Fibroblast of villous mesenchyme (primary cell): Measurements from ENCODE around the gene NDN. TPM values are rescaled to one million over a fixed set of nuclear protein-coding genes. Genes with fewer than 3 reads are reported as not detected.
"Not testable (repeated sequence)": the region's sequence is repeated elsewhere in the genome, so short reads cannot be mapped to it uniquely, and the experiment has no call there.

Experiments
- DNase-seq: peaks from one replicate; pipeline ENCODE4 v3.0.0-alpha.2; 2010; ENCODE audit warnings: low read depth
- H3K4me3 ChIP-seq: 2 replicates; pipeline ENCODE4 v1.5.1; 2011; ENCODE audit warnings: low read depth, mild to moderate bottlenecking, low read length
- total RNA-seq: library from RNA; depleted of rRNA; stranded (reverse); fragments of >200 nt; gene quantifications from 2 replicates; pipeline ENCODE4 v1.2.3, GENCODE V29; 2012
- TF ChIP-seq, protein P1 (sequence below): IDR thresholded peaks from 2 replicates; pipeline ENCODE4 v1.5.1; 2012; ENCODE audit warnings: low read depth, mild to moderate bottlenecking, low read length; ENCODE audit not compliant: insufficient read depth

The NDN gene, protein sequence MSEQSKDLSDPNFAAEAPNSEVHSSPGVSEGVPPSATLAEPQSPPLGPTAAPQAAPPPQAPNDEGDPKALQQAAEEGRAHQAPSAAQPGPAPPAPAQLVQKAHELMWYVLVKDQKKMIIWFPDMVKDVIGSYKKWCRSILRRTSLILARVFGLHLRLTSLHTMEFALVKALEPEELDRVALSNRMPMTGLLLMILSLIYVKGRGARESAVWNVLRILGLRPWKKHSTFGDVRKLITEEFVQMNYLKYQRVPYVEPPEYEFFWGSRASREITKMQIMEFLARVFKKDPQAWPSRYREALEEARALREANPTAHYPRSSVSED
- total RNA-seq, result 35.1 and 51.0 TPM in 2 replicates

DNA sequence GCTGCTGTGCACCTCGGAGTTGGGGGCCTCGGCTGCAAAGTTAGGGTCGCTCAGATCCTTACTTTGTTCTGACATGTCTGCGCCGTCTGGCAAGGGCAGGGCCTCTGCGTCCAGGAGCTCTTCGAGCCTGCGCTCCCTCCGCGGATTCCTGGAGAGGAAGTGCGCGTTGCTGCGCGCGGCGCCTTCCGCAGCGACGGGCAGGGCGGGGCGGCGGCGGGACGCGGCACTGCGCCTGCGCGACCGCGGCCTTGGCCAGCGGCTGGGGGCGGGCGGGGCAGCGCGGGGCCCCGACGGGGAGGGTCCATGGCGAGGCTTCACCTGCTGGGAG lies at the start of gene NDN:
NDN (minus strand) TSS at position 163 of the 328 bp plus-strand sequence; CDS start at position 75, 88 bp downstream.
- peak within 1 kb of the TSS; percentile 55 for H3K4me3 ChIP-seq
- TF ChIP-seq, protein P1, sequence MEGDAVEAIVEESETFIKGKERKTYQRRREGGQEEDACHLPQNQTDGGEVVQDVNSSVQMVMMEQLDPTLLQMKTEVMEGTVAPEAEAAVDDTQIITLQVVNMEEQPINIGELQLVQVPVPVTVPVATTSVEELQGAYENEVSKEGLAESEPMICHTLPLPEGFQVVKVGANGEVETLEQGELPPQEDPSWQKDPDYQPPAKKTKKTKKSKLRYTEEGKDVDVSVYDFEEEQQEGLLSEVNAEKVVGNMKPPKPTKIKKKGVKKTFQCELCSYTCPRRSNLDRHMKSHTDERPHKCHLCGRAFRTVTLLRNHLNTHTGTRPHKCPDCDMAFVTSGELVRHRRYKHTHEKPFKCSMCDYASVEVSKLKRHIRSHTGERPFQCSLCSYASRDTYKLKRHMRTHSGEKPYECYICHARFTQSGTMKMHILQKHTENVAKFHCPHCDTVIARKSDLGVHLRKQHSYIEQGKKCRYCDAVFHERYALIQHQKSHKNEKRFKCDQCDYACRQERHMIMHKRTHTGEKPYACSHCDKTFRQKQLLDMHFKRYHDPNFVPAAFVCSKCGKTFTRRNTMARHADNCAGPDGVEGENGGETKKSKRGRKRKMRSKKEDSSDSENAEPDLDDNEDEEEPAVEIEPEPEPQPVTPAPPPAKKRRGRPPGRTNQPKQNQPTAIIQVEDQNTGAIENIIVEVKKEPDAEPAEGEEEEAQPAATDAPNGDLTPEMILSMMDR, result no peak
- DNase-seq, result peak; percentile 31

DNA sequence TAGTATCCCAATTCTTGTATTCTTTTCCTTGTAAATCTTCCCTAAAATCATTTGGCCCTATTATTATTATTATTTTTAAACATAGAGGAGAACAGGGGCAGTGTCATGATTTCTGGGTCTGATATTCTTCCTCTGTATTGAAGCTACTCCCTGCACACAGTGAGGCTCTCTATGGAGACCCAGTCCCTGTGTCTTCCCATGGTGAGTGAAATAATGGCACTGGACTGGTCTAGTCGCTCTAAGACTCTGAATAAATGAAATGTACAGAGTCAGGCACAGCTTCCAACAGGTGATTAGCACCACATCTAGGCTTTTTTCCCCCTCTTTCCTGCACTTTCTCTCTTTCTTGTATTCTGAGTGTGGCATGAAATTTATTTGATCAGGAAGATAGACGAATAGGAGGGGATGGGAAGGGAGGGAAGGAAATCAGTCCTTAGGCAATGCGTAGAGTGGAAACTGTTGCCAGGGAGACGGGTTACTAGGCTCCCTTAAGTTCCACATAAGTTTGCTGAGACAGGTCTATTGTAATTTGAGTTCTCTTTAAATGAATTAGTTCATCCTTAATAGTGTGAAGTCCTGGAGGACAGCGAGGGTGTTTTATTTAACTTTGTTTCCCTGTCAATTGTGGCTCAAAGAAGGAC lies 49.0 kb upstream of the NDN start:
- TF ChIP-seq, protein P1, result no peak
- H3K4me3 ChIP-seq, result no peak overlapping the region
- DNase-seq, result no peak

DNA sequence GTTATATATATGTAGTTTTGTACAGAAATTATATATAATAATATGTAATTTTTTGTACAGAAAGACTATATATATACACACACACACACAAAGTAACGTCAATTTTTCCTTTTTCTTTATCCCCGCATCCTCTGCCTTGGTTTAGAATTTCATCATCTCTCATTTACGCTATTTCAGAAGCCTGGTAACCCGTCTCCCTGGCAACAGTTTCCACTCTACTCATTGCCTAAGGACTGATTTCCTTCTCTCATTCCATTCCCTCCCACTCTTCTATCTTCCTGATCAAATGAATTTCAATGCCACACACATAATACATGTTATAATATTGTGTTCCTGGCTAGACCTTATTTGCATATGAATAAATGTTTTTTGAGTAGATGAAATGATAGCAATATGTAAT lies 47.8 kb upstream of the NDN start:
- TF ChIP-seq, protein P1, result no peak
- no peak for DNase-seq
- no peak overlapping the region for H3K4me3 ChIP-seq

DNA sequence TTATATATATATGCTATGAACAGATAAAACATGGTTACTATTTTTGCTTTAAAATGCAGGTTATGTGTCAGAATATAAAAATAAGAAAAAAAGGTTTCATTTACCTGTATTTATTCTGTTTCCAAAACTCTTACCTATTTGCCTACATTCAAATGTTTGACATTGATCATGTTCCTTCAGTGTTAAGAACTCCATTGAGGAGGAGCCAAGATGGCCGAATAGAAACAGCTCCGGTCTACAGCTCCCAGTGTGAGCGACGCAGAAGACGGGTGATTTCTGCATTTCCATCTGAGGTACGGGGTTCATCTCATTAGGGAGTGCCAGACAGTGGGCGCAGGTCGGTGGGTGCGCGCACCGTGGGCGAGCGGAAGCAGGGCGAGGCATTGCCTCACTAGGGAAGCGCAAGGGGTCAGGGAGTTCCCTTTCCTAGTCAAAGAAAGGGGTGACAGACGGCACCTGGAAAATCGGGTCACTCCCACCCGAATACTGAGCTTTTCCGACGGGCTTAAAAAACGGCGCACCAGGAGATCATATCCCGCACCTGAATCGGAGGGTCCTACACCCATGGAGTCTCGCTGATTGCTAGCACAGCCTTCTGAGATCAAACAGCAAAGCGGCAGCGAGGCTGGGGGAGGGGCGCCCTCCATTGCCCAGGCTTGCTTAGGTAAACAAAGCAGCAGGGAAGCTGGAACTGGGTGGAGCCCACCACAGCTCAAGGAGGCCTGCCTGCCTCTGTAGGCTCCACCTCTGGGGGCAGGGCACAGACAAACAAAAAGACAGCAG lies 27.0 kb upstream of the NDN start:
- DNase-seq, H3K4me3 ChIP-seq: not testable (repeated sequence)

DNA sequence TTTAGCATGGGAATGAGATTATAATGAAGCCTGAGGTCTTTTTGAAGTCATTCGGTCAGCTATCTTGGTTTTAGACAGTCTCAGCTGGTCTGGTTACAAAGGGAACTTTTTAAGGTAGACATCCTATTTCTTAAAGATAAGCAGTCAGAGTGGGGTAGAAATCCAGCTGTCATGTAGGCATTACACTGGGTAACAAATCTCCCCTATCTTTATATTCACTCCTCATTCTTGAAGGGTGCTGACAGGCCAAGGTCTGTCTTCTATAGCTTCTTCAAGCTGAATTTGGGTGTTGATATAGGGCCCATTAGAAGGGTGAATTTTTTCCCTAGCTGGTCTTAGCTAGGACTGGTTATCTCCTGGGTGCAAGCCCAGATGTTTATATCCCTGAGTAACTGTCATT lies 21.2 kb upstream of the NDN start:
- DNase-seq, result no peak
- no peak overlapping the region for H3K4me3 ChIP-seq
- TF ChIP-seq, protein P1, result no peak

DNA sequence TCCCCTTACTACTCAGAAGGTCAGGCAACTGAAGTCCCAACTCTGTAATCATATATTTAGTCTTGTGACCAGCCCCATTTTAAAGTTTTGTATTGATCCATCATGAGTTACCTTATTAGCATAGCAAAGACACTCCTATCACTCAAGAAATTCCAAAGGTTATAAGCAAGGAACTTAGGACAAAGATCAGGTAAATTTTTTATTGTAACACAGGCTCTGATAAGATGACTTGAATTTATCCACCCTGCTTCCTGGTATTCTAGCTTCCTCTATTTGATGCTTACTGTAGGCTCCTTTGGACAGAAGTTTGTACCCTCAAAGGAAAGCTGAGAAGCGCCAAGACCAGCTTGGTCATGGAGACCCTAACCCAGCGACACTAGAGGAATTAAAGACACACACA lies 8.2 kb upstream of the NDN start:
- H3K4me3 ChIP-seq, result no peak overlapping the region
- no peak for DNase-seq

More for the DNA sequence above, 8.2 kb upstream of the NDN start:
- TF ChIP-seq, protein P1, result no peak
